Measurements from ENCODE around the gene GAS2L1. TPM values are rescaled to one million over a fixed set of nuclear protein-coding genes. Genes with fewer than 3 reads are reported as not detected.

GAS2L1 gene
- total RNA-seq, 1 donor: 15.0 TPM

DNA sequence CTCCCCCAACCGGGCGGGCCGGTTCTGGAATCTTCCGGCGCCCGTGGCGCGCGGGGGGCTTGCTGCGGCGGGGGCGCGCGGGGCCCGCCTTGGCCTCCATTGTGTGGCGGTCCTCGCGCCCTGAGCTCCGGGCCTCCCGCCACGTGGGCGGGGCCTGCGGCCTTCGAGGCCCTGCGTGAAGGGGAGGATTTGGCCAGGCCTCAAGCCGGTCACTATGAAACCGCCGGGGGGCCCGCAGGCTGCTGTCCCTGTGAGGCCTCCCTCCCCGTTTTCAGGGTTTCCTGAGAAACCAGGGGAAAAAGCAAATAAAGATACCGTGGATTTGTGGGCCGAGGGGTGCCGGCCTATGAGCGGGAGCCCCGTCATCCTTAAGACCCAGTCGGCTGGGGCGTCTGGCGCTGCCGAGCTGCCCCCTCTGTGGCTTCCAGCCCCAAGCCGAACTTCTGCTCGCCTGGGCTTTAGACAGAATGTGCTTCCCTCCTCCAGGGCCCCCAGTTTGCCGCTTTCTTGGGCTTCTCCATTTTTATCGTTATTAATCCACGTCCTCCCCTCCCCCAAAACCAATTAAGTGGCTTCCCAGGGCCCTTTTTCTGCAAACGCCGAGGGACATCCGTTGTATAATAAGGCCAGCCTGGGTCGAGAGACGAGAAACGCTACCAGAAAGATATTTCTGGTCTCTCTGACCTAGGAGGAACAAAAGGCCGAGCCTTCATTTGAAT lies 37.8 kb upstream of the GAS2L1 start:
- peak overlapping the region; percentile 92 for H3K4me3 ChIP-seq (ENCODE audit: low read depth, low read length)
- peak; percentile 69 for DNase-seq (ENCODE audit: low read depth)
- TF ChIP-seq, protein P1, sequence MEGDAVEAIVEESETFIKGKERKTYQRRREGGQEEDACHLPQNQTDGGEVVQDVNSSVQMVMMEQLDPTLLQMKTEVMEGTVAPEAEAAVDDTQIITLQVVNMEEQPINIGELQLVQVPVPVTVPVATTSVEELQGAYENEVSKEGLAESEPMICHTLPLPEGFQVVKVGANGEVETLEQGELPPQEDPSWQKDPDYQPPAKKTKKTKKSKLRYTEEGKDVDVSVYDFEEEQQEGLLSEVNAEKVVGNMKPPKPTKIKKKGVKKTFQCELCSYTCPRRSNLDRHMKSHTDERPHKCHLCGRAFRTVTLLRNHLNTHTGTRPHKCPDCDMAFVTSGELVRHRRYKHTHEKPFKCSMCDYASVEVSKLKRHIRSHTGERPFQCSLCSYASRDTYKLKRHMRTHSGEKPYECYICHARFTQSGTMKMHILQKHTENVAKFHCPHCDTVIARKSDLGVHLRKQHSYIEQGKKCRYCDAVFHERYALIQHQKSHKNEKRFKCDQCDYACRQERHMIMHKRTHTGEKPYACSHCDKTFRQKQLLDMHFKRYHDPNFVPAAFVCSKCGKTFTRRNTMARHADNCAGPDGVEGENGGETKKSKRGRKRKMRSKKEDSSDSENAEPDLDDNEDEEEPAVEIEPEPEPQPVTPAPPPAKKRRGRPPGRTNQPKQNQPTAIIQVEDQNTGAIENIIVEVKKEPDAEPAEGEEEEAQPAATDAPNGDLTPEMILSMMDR (IDR thresholded peaks at IDR 0.05; ENCODE audit: insufficient read depth, low read length): no peak

DNA sequence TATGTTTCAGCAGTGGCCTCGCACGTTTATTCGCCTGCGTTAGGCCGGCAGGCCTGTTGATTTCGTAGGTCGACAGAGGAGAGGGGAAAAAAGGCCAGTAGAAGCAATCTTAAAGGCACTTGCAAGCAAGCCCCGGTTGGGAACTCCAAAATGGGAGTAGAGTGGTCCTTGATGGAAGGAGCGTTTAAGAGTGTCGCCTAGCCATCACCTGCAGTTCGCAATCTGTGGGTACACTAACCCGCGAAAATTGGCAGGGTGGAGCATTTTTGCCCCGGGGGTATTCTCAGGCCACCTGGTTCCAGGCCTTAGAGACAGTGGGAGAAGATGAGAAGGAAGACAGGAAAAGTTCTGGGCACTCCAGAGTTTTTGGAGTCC lies 37.2 kb upstream of the GAS2L1 start:
- TF ChIP-seq, protein P1 (IDR thresholded peaks at IDR 0.05; ENCODE audit: insufficient read depth, low read length): no peak
- peak; percentile 23 for DNase-seq (ENCODE audit: low read depth)
- H3K4me3 ChIP-seq (ENCODE audit: low read depth, low read length): peak overlapping the region; percentile 92

DNA sequence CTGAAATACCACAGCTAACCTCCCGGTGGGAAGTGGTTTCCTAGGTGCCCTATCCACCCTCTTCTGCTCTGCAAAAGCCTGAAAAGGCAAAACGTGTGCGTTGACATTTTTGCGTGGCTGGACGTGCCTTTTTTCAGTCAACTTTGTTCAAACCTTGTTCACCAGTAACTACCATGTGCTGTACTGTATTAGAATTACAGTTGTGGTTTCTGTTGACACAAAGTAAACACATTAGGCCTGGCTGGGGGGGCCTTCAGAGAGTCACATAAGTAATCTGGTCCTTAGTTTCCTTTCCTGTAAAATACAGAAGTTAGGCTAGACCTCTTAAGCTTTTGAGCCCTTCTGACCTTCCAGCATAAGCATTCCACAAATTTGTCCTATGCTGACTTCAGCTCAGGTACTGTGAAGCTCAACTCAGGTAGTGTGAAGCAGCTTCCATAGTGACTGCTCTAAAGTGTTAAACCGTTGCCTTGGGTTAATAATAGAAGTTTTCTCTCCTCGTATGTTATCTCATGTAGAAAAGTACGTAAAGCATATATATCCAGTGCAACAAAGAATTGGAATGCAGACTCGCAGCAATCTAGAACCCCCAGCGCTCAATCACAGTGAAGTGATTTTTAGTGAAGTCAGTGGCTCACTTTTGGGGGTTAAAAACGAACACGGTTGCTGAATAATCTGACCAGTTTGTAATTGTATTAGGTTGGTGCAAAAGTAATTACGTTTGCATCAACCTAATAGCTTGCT lies 36.5 kb upstream of the GAS2L1 start:
- TF ChIP-seq, protein P1 (IDR thresholded peaks at IDR 0.05; ENCODE audit: insufficient read depth, low read length): no peak
- peak; percentile 16 for DNase-seq (ENCODE audit: low read depth)
- H3K4me3 ChIP-seq (ENCODE audit: low read depth, low read length): peak overlapping the region; percentile 92

DNA sequence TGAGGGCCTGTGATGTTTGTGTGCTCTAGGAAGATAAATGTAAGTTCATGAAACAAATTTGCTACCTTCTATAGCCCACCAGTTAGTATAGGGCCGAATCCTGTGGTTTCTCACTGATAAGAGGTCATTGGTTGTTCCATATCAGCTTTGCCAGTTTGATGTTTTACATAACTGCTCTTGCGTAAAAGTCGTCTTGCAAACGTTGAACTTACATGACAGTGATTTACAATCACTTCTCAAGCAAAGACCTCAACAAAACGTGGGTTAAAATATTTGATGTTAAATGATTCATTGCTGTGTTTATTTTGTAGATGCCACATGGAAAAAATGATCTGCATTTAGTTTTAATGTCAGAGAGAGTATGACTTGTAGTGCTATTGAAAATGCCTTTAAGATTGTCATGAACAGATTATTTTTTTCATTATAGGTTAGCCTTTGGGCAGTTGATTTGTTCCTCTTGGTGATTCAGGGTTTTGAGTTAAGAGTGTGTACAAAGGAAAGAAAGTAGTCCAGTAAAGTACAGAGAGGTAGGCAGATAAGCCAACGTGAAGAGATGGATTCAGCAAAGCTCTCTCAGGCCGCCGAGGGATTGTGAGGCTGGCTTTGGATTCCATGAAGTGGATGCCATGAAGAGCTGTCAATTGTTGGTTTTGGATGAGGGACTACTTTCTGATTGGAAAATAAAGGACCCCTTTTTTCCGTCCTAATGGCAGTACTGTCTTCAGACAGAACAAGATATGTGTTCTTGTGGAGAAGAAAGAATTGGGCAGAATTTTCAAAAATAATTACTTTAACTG lies 35.8 kb upstream of the GAS2L1 start:
- DNase-seq (ENCODE audit: low read depth): peak; percentile 68
- H3K4me3 ChIP-seq (ENCODE audit: low read depth, low read length): peak overlapping the region; percentile 92
- TF ChIP-seq, protein P1 (IDR thresholded peaks at IDR 0.05; ENCODE audit: insufficient read depth, low read length): no peak

DNA sequence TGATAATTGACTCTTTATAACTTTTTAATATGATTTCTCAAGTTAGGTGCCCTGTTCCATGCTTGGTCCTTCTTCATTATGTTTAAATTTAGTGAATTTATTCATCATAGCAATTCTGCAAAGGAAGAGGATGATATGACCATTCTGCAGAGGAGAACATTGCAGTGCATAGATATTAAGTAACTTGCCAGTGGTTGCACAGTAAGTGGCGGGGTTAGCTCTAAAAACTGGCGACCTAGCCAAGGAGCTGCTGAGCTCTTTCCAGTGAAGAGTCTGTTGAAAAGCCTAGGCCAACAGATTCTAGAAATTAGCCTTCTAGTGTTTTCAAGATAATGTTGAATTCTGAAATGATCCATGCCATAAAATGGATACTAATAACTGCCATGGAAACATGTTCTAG lies 33.8 kb upstream of the GAS2L1 start:
- TF ChIP-seq, protein P1 (IDR thresholded peaks at IDR 0.05; ENCODE audit: insufficient read depth, low read length): no peak
- no peak for DNase-seq (ENCODE audit: low read depth)

DNA sequence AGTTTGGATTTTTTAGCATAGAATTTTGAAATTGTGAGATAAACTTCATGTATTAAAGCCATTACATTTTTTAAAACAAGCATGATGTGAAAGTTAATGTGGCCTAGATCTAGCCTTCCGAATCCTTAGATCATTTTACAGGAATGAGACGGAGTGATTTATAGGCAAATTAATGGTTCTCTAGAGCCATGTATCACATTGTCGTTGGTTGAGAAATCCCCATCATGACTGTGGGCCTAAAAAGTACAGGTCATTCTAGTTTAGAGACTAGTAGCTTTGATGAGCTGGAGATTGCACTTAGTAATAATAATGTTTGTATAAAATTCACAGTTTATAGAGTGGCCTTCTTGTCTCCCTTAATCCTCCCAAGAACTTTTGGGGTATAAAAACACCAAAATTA lies 31.3 kb upstream of the GAS2L1 start:
- no peak for DNase-seq (ENCODE audit: low read depth)
- H3K4me3 ChIP-seq (ENCODE audit: low read depth, low read length): no peak overlapping the region
- TF ChIP-seq, protein P1 (IDR thresholded peaks at IDR 0.05; ENCODE audit: insufficient read depth, low read length): no peak

More for the DNA sequence above, 33.8 kb upstream of the GAS2L1 start:
- no peak overlapping the region for H3K4me3 ChIP-seq (ENCODE audit: low read depth, low read length)
